Measurements from ENCODE around the gene P2RX5. TPM values are rescaled to one million over a fixed set of nuclear protein-coding genes. Genes with fewer than 3 reads are reported as not detected.

P2RX5 gene
- total and polyA plus RNA-seq, 10 of the 15 experiments (the other 5 are each of a cell fraction or from before 2014, with no cell fraction given) = 6.9 to 28.8 (median 19.5) TPM

DNA sequence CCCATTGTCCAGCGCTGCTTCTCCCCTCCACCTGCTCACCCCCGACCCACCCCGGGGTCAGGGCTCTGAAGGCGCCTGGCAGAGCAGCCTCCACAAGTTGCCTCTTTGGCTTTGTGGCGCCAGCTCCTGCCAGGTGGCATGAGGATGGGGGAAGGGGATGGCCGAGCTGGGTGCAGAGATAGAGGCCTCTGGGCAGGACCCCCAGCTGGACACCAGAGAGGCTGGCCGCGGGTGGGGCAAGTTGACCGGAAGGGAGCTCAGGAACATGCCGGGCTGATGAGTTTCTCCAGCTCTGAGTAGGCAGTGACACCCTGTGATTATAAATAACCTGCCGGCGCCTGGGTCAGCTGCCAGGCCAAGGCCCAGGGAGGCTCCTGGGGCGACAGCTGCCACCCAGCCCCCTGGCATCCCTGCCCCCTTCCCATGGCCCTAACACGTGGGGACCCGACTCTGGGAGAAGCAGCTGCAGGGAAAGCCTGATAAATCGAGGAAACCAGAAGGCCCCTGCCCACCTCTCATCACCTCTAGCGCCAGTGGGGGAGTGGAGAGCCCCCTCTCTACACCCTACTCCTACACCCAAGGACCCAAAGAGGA lies 729 bp downstream of the P2RX5 start:
- Histone ChIP-seq H3K36me3 (ENCODE audit: control insufficient read depth in 2 of 2, insufficient read depth in 2 of 2, low read length in 1 of 2) (no peaks in the 10 kb centered on the region), H3K4me2 (ENCODE audit: control insufficient read depth, insufficient read depth) (peak overlapping the region; percentile 88), H3K9ac (ENCODE audit: control insufficient read depth, insufficient read depth, low read length) (peak overlapping the region; percentile 72), H3K27ac (ENCODE audit: control insufficient read depth, insufficient read depth) (peak overlapping the region; percentile 61), H3K4me3 (peak overlapping the region; percentile 56), H3K4me1 (ENCODE audit: control insufficient read depth, insufficient read depth, low read length) (peaks cover 32% of the 10 kb centered on the region), H3K79me2 (ENCODE audit: control insufficient read depth, insufficient read depth, low read length) (peaks cover 13% of the 10 kb centered on the region), H3K9me3 (replicated peaks; ENCODE audit: control insufficient read depth, insufficient read depth, low read length) (peaks cover 12% of the 10 kb centered on the region; the same call in 1 of the 3 replicates), H2AFZ (ENCODE audit: control insufficient read depth, low read depth, low read length) (no peak overlapping the region), H3K27me3 (replicated peaks in 1 of 2; ENCODE audit: control insufficient read depth in 2 of 2, insufficient read depth in 2 of 2, low read length in 1 of 2) (no peaks in the 10 kb centered on the region), H4K20me1 (ENCODE audit: control insufficient read depth, insufficient read depth) (no peaks in the 10 kb centered on the region)
- intact Hi-C loops (cut with micrococcal nuclease; ENCODE audit: unreplicated experiment) (no loop called here), in situ Hi-C loops (cut with MboI) (no loop called here)
- no peak for FAIRE-seq
- no TSS peak for BruUV-seq (replicated peaks)
- POLR2A ChIA-PET = interaction anchor here (1.7 to 2.3 kb wide), 2 partner anchors 12 to 16 kb away, joined by 8 read pairs; no protein-coding TSS in a partner anchor
- peak; percentile 50 for ATAC-seq
- DNase-seq (ENCODE audit: low read depth, low spot score) = no peak
- under 1% methylated on average over 15 of the region's 17 CpGs for WGBS (ENCODE audit: insufficient coverage, insufficient replicate concordance, low lambda C conversion rate, missing lambda C conversion rate)
- no peak for TF ChIP-seq RB1 (IDR thresholded peaks at IDR 0.05; ENCODE audit: borderline replicate concordance)
- peak; percentile 51 for TF ChIP-seq NR2F1 (conservative IDR thresholded peaks at IDR 0.05)
- TF ChIP-seq POLR2A (IDR thresholded peaks at IDR 0.05; ENCODE audit: low read depth, low read length) = peak; percentile 37; the same call in 1 of the 2 replicates
- peak; percentile 6 for TF ChIP-seq MYC (IDR thresholded peaks at IDR 0.05; ENCODE audit: insufficient read depth, insufficient read length, insufficient replicate concordance, low read length, severe bottlenecking)
- SMC1A ChIA-PET (ENCODE audit: uncharacterized antibody, unreplicated experiment) = interaction anchor here (0.7 to 3.4 kb wide), 5 partner anchors 12 to 37 kb away, joined by 3 to 17 read pairs (median 4); partner anchors contain the start of gene HASPIN
- RAD21 ChIA-PET (ENCODE audit: unreplicated experiment) = interaction anchor here (1.0 to 2.5 kb wide), 5 partner anchors 16 to 32 kb away, joined by 3 to 23 read pairs (median 4); partner anchors contain the start of gene HASPIN
- CTCF ChIA-PET = interaction anchor here (0.6 to 2.2 kb wide), 9 partner anchors 12 to 448 kb away, joined by 3 to 9 read pairs (median 4); partner anchors contain the start of genes CYB5D2 and ZZEF1

GRCh38 chr17:3693829-3694231 lies 2.1 kb downstream of the P2RX5 start:
- FAIRE-seq (peak; percentile 97), ATAC-seq (peak; percentile 86), DNase-seq (ENCODE audit: low read depth, low spot score) (peak; percentile 91)
- 1% methylated on average over 9 of the region's 9 CpGs for WGBS (ENCODE audit: insufficient coverage, insufficient replicate concordance, low lambda C conversion rate, missing lambda C conversion rate)
- no TSS peak for BruUV-seq (replicated peaks)
- Histone ChIP-seq H3K27me3 (replicated peaks in 1 of 2; ENCODE audit: control insufficient read depth in 2 of 2, insufficient read depth in 2 of 2, low read length in 1 of 2) (no peaks in the 10 kb centered on the region), H3K4me1 (ENCODE audit: control insufficient read depth, insufficient read depth, low read length) (peaks cover 32% of the 10 kb centered on the region), H3K9ac (ENCODE audit: control insufficient read depth, insufficient read depth, low read length) (peak overlapping the region; percentile 12; the same call in 1 of the 2 replicates), H3K79me2 (ENCODE audit: control insufficient read depth, insufficient read depth, low read length) (peaks cover 13% of the 10 kb centered on the region), H3K27ac (ENCODE audit: control insufficient read depth, insufficient read depth) (0 out of 2 replicates have a peak overlapping the region, but pooled peaks have one; percentile 11), H3K4me2 (ENCODE audit: control insufficient read depth, insufficient read depth) (peak overlapping the region; percentile 88), H2AFZ (ENCODE audit: control insufficient read depth, low read depth, low read length) (no peak overlapping the region), H3K9me3 (replicated peaks; ENCODE audit: control insufficient read depth, insufficient read depth, low read length) (peaks cover 12% of the 10 kb centered on the region; the same call in 1 of the 3 replicates), H3K36me3 (ENCODE audit: control insufficient read depth in 2 of 2, insufficient read depth in 2 of 2, low read length in 1 of 2) (no peaks in the 10 kb centered on the region; a peak in 1 of 4 replicates), H3K4me3 (no peak overlapping the region), H4K20me1 (ENCODE audit: control insufficient read depth, insufficient read depth) (no peaks in the 10 kb centered on the region)
- RAD21 ChIA-PET (ENCODE audit: unreplicated experiment) = interaction anchor here (0.8 to 1.6 kb wide), 7 partner anchors 9 to 134 kb away, joined by 3 to 7 read pairs (median 4); partner anchors contain the start of gene HASPIN
- intact Hi-C loops (cut with micrococcal nuclease; ENCODE audit: unreplicated experiment) (loop anchor here (1.0 to 5.0 kb wide), 3 partner anchors 17 to 103 kb away; no protein-coding TSS in a partner anchor), in situ Hi-C loops (cut with MboI) (no loop called here)
- POLR2A ChIA-PET = interaction anchor here (0.7 to 1.7 kb wide), 7 partner anchors 13 to 1505 kb away, joined by 3 to 8 read pairs (median 4); partner anchors contain the start of gene HASPIN
- SMC1A ChIA-PET (ENCODE audit: uncharacterized antibody, unreplicated experiment) = interaction anchor here (0.9 to 1.6 kb wide), 5 partner anchors 9 to 44 kb away, joined by 3 to 6 read pairs (median 5); no protein-coding TSS in a partner anchor
- CTCF ChIA-PET = interaction anchor here (1.0 to 2.5 kb wide), 6 partner anchors 11 to 45 kb away, joined by 3 to 10 read pairs (median 6); no protein-coding TSS in a partner anchor
- TF ChIP-seq POU2F2 (IDR thresholded peaks at IDR 0.05; ENCODE audit: borderline replicate concordance, low read depth, low read length) (peak; percentile 79; the same call in 2 of the 3 replicates), YY1 (IDR thresholded peaks at IDR 0.05; ENCODE audit: low read depth, low read length) (peak; percentile 72; the same call in 1 of the 2 replicates), ZBED1 (IDR thresholded peaks at IDR 0.05; ENCODE audit: borderline replicate concordance) (peak; percentile 92), NFIC (IDR thresholded peaks at IDR 0.05; ENCODE audit: low read depth, low read length) (peak; percentile 75; the same call in 1 of the 2 replicates), NR2F1 (conservative IDR thresholded peaks at IDR 0.05) (peak; percentile 99), NFXL1 (IDR thresholded peaks at IDR 0.05; ENCODE audit: borderline replicate concordance) (no peak), POLR2AphosphoS2 (IDR thresholded peaks at IDR 0.05; ENCODE audit: low read depth, low read length) (no peak)
- TF ChIP-seq, protein P1, sequence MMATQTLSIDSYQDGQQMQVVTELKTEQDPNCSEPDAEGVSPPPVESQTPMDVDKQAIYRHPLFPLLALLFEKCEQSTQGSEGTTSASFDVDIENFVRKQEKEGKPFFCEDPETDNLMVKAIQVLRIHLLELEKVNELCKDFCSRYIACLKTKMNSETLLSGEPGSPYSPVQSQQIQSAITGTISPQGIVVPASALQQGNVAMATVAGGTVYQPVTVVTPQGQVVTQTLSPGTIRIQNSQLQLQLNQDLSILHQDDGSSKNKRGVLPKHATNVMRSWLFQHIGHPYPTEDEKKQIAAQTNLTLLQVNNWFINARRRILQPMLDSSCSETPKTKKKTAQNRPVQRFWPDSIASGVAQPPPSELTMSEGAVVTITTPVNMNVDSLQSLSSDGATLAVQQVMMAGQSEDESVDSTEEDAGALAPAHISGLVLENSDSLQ (IDR thresholded peaks at IDR 0.05) = peak; percentile 70
- TF ChIP-seq, protein P2, sequence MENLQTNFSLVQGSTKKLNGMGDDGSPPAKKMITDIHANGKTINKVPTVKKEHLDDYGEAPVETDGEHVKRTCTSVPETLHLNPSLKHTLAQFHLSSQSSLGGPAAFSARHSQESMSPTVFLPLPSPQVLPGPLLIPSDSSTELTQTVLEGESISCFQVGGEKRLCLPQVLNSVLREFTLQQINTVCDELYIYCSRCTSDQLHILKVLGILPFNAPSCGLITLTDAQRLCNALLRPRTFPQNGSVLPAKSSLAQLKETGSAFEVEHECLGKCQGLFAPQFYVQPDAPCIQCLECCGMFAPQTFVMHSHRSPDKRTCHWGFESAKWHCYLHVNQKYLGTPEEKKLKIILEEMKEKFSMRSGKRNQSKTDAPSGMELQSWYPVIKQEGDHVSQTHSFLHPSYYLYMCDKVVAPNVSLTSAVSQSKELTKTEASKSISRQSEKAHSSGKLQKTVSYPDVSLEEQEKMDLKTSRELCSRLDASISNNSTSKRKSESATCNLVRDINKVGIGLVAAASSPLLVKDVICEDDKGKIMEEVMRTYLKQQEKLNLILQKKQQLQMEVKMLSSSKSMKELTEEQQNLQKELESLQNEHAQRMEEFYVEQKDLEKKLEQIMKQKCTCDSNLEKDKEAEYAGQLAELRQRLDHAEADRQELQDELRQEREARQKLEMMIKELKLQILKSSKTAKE (IDR thresholded peaks at IDR 0.05; ENCODE audit: low read depth, poor library complexity, severe bottlenecking) = peak; percentile 98
